Esophagus muscularis mucosa (tissue), 4 donors: ENCODE measurements around the gene TENT4B. TPM values are rescaled to one million over a fixed set of nuclear protein-coding genes. Genes with fewer than 3 reads are reported as not detected.
A peak's percentile ranks its signal among the peaks of the same experiment; 100 is the strongest.

ENCODE experiments used
- DNase-seq: peaks from one replicate; pipeline ENCODE4 v3.0.0-alpha.2; 2017; ENCODE audit errors: extremely low spot score
- H3K27ac ChIP-seq, 4 donors: fragments of 200-600 bp; sonication (generic); replicated peaks in 1 of 4; 1 replicate in 3 of 4; 2 replicates in 1 of 4; pipeline ENCODE4 v1.5.1; 2016 to 2019; ENCODE audit warnings: mild to moderate bottlenecking in 1 of 4
- H3K27me3 ChIP-seq, 4 donors: fragments of 200-600 bp; sonication (generic); one replicate each; pipeline versions ENCODE4 v1.5.1 to v1.6.0; 2016 to 2019
- H3K36me3 ChIP-seq, 4 donors: fragments of 200-600 bp; sonication (generic); one replicate each; pipeline ENCODE4 v1.5.1; 2016 to 2019
- H3K4me1 ChIP-seq, 4 donors: fragments of 200-600 bp; sonication (generic); one replicate each; pipeline ENCODE4 v1.5.1; 2016 to 2019
- H3K4me3 ChIP-seq, 4 donors: fragments of 200-600 bp; sonication (generic); 1 replicate in 2 of 4; 2 replicates in 2 of 4; pipeline ENCODE4 v1.5.1; 2016 to 2019; ENCODE audit warnings: mild to moderate bottlenecking in 4 of 4, moderate library complexity in 1 of 4
- H3K9me3 ChIP-seq, 4 donors: fragments of 200-600 bp; sonication (generic); 1 replicate in 3 of 4; 2 replicates in 1 of 4; pipeline ENCODE4 v1.5.1; 2016 to 2019
- EP300 ChIP-seq: sonication (generic); formaldehyde crosslinking; IDR thresholded peaks from one replicate; pipeline ENCODE4 v1.6.1; 2017; ENCODE audit warnings: antibody characterized with exemption
- POLR2A ChIP-seq: fragments of 450-650 bp; IDR thresholded peaks from one replicate; pipeline ENCODE4 v1.6.1; 2017; ENCODE audit warnings: antibody characterized with exemption, moderate library complexity, mild to moderate bottlenecking, low read depth
- POLR2AphosphoS5 ChIP-seq, 2 donors: sonication (generic); formaldehyde crosslinking; IDR thresholded peaks; one replicate each; pipeline ENCODE4 v1.6.1; 2017; ENCODE audit warnings: antibody characterized with exemption in 2 of 2
- WGBS: methylation state at CpG from one replicate; pipeline ENCODE4 v1.1.5; 2018; 5-methylcytosine and 5-hydroxymethylcytosine counted together
- intact Hi-C: fragments of 100-400 bp; cut with DNase I; formaldehyde crosslinking; loops from one replicate; pipeline ENCODE4 v1.15.1; 2023
- small RNA-seq, 3 donors: library from RNA; depleted of rRNA; stranded (forward); fragments of <200 nt; gene quantifications; one replicate each; pipeline ENCODE3, GENCODE V24; 2016
- total RNA-seq, 4 donors: library from RNA; depleted of rRNA; stranded (reverse); fragments of >200 nt; gene quantifications; one replicate each; pipeline versions ENCODE4 v1.1.0 to v1.2.1, GENCODE V29; 2016
- TF ChIP-seq, protein P1 (sequence below), 3 experiments: fragments of 200-600 bp in 2 of 3; fragments of 450-650 bp in 1 of 3; sonication (generic) in 2 of 3; IDR thresholded peaks; one replicate each; pipeline ENCODE4 v1.5.1; 2017 to 2019; ENCODE audit warnings: antibody characterized with exemption in 3 of 3, mild to moderate bottlenecking in 2 of 3, moderate library complexity in 1 of 3

Gene TENT4B
- total RNA-seq, 4 donors from 2014 or later = 9.9 to 18.3 (median 16.7) TPM

- H3K36me3 ChIP-seq = no peaks in the 10 kb centered on the region
- H3K4me3 ChIP-seq = no peak overlapping the region
- peaks cover 0 to 20% (median 17%) of the 10 kb centered on the region in 4 donors for H3K4me1 ChIP-seq
- intact Hi-C loops = no loop called here
- 84% methylated on average over 4 of the region's 4 CpGs for WGBS
- no peak overlapping the region for H3K27ac ChIP-seq
- no peaks in the 10 kb centered on the region for H3K27me3 ChIP-seq
- no peaks in the 10 kb centered on the region for H3K9me3 ChIP-seq
- no peak for TF ChIP-seq POLR2A
- no peak for TF ChIP-seq POLR2AphosphoS5 (IDR thresholded peaks at IDR 0.05)
- no peak for TF ChIP-seq EP300
- TF ChIP-seq, protein P1, sequence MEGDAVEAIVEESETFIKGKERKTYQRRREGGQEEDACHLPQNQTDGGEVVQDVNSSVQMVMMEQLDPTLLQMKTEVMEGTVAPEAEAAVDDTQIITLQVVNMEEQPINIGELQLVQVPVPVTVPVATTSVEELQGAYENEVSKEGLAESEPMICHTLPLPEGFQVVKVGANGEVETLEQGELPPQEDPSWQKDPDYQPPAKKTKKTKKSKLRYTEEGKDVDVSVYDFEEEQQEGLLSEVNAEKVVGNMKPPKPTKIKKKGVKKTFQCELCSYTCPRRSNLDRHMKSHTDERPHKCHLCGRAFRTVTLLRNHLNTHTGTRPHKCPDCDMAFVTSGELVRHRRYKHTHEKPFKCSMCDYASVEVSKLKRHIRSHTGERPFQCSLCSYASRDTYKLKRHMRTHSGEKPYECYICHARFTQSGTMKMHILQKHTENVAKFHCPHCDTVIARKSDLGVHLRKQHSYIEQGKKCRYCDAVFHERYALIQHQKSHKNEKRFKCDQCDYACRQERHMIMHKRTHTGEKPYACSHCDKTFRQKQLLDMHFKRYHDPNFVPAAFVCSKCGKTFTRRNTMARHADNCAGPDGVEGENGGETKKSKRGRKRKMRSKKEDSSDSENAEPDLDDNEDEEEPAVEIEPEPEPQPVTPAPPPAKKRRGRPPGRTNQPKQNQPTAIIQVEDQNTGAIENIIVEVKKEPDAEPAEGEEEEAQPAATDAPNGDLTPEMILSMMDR (IDR thresholded peaks at IDR 0.05) = no peak
- no peak for DNase-seq
Measured at GRCh38 chr16:50276801-50277555, 123.9 kb downstream of the TENT4B start.

- TF ChIP-seq POLR2AphosphoS5 (IDR thresholded peaks at IDR 0.05) (no peak), EP300 (no peak), POLR2A (no peak)
- TF ChIP-seq, protein P1 (IDR thresholded peaks at IDR 0.05) = no peak
- H3K36me3 ChIP-seq = no peaks in the 10 kb centered on the region
- WGBS = 92% methylated on average over 3 of the region's 3 CpGs
- H3K27ac ChIP-seq = no peak overlapping the region
- peaks cover 0 to 24% (median 14%) of the 10 kb centered on the region in 4 donors for H3K4me1 ChIP-seq
- no peak for DNase-seq
- no peaks in the 10 kb centered on the region for H3K9me3 ChIP-seq
- intact Hi-C loops = no loop called here
- no peak overlapping the region for H3K4me3 ChIP-seq
- no peaks in the 10 kb centered on the region for H3K27me3 ChIP-seq
Measured at GRCh38 chr16:50278251-50278650, 125.1 kb downstream of the TENT4B start.

DNA sequence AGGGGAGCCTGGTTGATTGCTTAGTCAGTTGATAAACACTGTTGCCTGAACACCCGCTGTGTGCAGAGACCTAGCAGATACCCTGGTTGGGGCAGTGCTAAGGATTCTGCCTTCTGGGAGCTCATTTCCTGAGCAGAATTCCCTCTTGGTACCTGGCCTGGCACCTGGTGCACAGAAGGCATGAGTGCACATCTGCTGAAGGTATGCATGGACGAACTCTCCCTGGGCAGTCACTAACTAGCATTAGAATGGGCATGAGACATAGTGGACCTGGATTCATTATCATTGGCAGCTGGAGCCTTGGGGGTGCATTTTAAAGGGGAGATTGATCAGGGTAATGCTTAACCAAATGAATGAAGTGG lies 126.4 kb downstream of the TENT4B start:
- Histone ChIP-seq H3K9me3 (no peaks in the 10 kb centered on the region), H3K27me3 (no peaks in the 10 kb centered on the region), H3K4me3 (no peak overlapping the region), H3K36me3 (no peaks in the 10 kb centered on the region), H3K4me1 (peaks cover 0 to 36% (median 20%) of the 10 kb centered on the region in 4 donors), H3K27ac (no peak overlapping the region)
- intact Hi-C loops = no loop called here
- 65% methylated on average over 2 of the region's 2 CpGs for WGBS
- TF ChIP-seq EP300 = no peak
- TF ChIP-seq, protein P1 (IDR thresholded peaks at IDR 0.05) = no peak
- TF ChIP-seq POLR2AphosphoS5 (IDR thresholded peaks at IDR 0.05) = no peak
- no peak for TF ChIP-seq POLR2A
- DNase-seq = no peak

GRCh38 chr16:50280932-50281331 lies 127.8 kb downstream of the TENT4B start:
- no peaks in the 10 kb centered on the region for H3K36me3 ChIP-seq
- whole genome bisulfite sequencing = 85% methylated on average over 5 of the region's 5 CpGs
- no peak for DNase-seq
- intact Hi-C loops = no loop called here
- peaks cover 0 to 41% (median 26%) of the 10 kb centered on the region in 4 donors for H3K4me1 ChIP-seq
- H3K27me3 ChIP-seq = no peaks in the 10 kb centered on the region
- TF ChIP-seq POLR2AphosphoS5 (IDR thresholded peaks at IDR 0.05) (no peak), EP300 (no peak)
- TF ChIP-seq, protein P1 (IDR thresholded peaks at IDR 0.05) = no peak
- no peaks in the 10 kb centered on the region for H3K9me3 ChIP-seq
- peak overlapping the region in 1 of 4 donors; percentile 49 for H3K27ac ChIP-seq
- H3K4me3 ChIP-seq = no peak overlapping the region

Small RNA genes lying within 50 kb of the gene (small RNA-seq; reads per million reads assigned to genes)
- 0 reads per million in 3 donors for gene RF00156
- gene RPL10P14 = 0 reads per million in 3 donors

Other genes starting within 250 kb of the TENT4B start
- gene CNEP1R1, start 128.1 kb upstream of the TENT4B start, total RNA-seq = 10 to 100 TPM; 11.2 to 18.7 (median 14.2) TPM
- gene HEATR3, start 87.3 kb upstream of the TENT4B start, total RNA-seq = 10 to 100 TPM in 3 of 4 donors, 1 to 10 TPM in 1; 10.0 to 25.7 (median 12.4) TPM
- 10 to 100 TPM; 12.3 to 17.4 (median 15.6) TPM for gene ADCY7, start 113.2 kb downstream of the TENT4B start, total RNA-seq
- gene BRD7, start 215.7 kb downstream of the TENT4B start, total RNA-seq = 10 to 100 TPM; 49.5 to 68.1 (median 56.5) TPM